Kidney (tissue), 14 donors: ENCODE data around the gene SEC14L2. TPM values are rescaled to one million over a fixed set of nuclear protein-coding genes. Genes with fewer than 3 reads are reported as not detected.
"Not testable (repeated sequence)": the region's sequence is repeated elsewhere in the genome, so short reads cannot be mapped to it uniquely, and the experiment has no call there.

Experiments
- DNase-seq, 5 donors: peaks; one replicate each; pipeline ENCODE4 v3.0.0-alpha.2; 2013 to 2020
- FAIRE-seq: peaks from 2 replicates; lab custom pipeline; 2012; peaks lifted over from hg19 to GRCh38; lab: Jason Lieb, UNC
- H3K27ac ChIP-seq, 2 donors: one replicate each; pipeline ENCODE4 v1.7.0; 2013; ENCODE audit warnings: low read depth in 2 of 2, low read length in 2 of 2, inconsistent platforms in 1 of 2
- H3K27me3 ChIP-seq: one replicate; pipeline ENCODE4 v1.7.1; 2013; ENCODE audit warnings: low read length, inconsistent platforms; ENCODE audit not compliant: control insufficient read depth, insufficient read depth
- H3K36me3 ChIP-seq, 3 donors: one replicate each; pipeline versions ENCODE4 v1.7.0 to v1.7.1; 2013; ENCODE audit warnings: low read length in 3 of 3, control low read depth in 1 of 3, inconsistent platforms in 1 of 3; ENCODE audit not compliant: insufficient read depth in 3 of 3, control insufficient read depth in 2 of 3
- H3K4me1 ChIP-seq, 3 donors: one replicate each; pipeline versions ENCODE4 v1.7.0 to v1.7.1; 2013; ENCODE audit warnings: low read length in 3 of 3, inconsistent platforms in 1 of 3, low read depth in 1 of 3; ENCODE audit not compliant: control insufficient read depth in 2 of 3, insufficient read depth in 2 of 3
- H3K4me3 ChIP-seq, 3 donors: one replicate each; pipeline versions ENCODE4 v1.7.0 to v1.8.1; 2013; ENCODE audit warnings: low read length in 3 of 3, control low read depth in 1 of 3, inconsistent platforms in 1 of 3
- H3K9ac ChIP-seq, 3 donors: one replicate each; pipeline versions ENCODE4 v1.7.0 to v1.7.1; 2013; ENCODE audit warnings: low read length in 3 of 3, control low read depth in 1 of 3, inconsistent platforms in 1 of 3
- H3K9me3 ChIP-seq, 3 donors: one replicate each; pipeline versions ENCODE4 v1.7.0 to v1.7.1; 2013; ENCODE audit warnings: low read length in 3 of 3, control low read depth in 1 of 3, inconsistent platforms in 1 of 3; ENCODE audit not compliant: control insufficient read depth in 2 of 3, insufficient read depth in 1 of 3
- CTCF ChIP-seq: IDR thresholded peaks from 3 replicates; pipeline ENCODE4 v1.5.1; 2012; ENCODE audit warnings: mild to moderate bottlenecking, moderate library complexity, borderline replicate concordance; ENCODE audit not compliant: insufficient read depth; ENCODE audit errors: extremely low read depth
- intact Hi-C: fragments of 100-400 bp; cut with DNase I; formaldehyde crosslinking; loops from one replicate; pipeline ENCODE4 v1.11.1; 2022
- polyA plus RNA-seq: library from polyadenylated mRNA; stranded (reverse); fragments of 350-450 nt; fragmentation: Illumina TruSeq; extraction: RNeasy Lipid Tissue Mini Kit (QIAGEN cat#74804); gene quantifications from one replicate; pipeline ENCODE4 v1.2.3, GENCODE V29; 2014; ENCODE audit warnings: low read depth, low replicate concordance; ENCODE audit not compliant: insufficient read depth
- total RNA-seq: library from RNA; stranded (reverse); fragmentation: NEBNext Ultra II Directional; extraction: Animal tissue kit (Norgen Biotek cat#: 25700); gene quantifications from one replicate; pipeline ENCODE4 v1.2.1, GENCODE V29; 2021
- donor health status: control.
- donor health status: control.
- donor health status: control.
- donor health status: control.
- donor health status: control.
- donor health status: DM: yes; HTN: yes; CAD: no.
- donor health status: Normal renal cell carcinoma (clear cell type).

SEC14L2 gene
- total and polyA plus RNA-seq, 2 donors from 2014 or later = 13.5 to 17.3 TPM

DNA sequence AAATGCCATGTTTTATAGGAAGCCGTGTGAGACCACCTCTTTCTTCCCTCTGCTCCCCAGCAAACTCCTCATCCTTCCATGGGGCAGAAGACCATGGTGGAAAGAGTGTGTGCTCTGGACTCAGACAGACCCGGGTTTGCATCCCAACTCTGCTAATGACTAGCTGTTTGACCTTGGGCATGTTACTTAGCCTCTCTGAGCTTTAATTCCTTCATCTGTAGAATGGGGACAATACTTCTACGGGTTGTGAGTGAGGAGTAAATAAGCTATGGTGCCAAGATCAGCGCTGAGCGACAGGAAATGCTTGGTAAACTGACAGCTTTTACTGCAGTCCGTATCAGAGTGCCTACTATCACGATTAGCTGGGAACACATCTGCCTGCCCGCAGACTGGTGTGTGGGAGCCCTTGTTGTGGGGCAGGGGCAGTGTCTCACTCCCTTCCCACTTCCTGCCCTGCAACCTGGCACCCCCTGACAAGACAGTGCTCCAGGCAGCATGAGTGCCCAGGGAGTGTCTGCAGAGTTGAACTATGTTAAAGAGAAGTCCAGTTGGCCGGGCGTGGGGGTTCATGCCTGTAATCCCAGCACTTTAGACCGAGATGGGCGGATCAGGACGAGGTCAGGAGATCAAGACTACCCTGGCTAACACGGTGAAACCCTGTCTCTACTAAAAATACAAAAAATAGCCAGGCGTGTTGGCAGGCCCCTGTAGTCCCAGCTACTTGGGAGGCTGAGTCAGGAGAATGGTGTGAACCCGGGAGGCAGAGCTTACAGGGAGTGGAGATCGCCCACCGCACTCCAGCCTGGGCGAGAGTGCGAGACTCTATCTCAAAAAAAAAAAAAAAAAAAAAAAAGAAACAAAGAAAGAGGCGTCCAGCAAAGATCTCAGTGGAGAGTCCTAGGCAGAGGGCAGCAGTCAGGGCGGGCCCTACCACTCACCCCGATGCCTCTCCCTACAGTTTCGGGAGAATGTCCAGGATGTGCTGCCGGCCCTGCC is 2.2 kb downstream of the SEC14L2 start:
- no peak for FAIRE-seq
- Histone ChIP-seq H3K27me3 (no peaks in the 10 kb centered on the region), H3K9ac (no peak overlapping the region), H3K9me3 (no peaks in the 10 kb centered on the region), H3K36me3 (no peaks in the 10 kb centered on the region), H3K27ac (no peak overlapping the region), H3K4me3 (no peak overlapping the region), H3K4me1 (peaks cover 0 to 14% (median 9%) of the 10 kb centered on the region in 3 donors)
- DNase-seq = no peak
- no peak for TF ChIP-seq CTCF
- intact Hi-C loops = no loop called here

GRCh38 chr22:30399718-30400117 is 2.9 kb downstream of the SEC14L2 start:
- Histone ChIP-seq H3K27me3 (no peaks in the 10 kb centered on the region), H3K9me3 (no peaks in the 10 kb centered on the region), H3K36me3 (no peaks in the 10 kb centered on the region), H3K27ac (no peak overlapping the region), H3K4me1 (peaks cover 0 to 14% (median 9%) of the 10 kb centered on the region in 3 donors), H3K4me3 (no peak overlapping the region), H3K9ac (no peak overlapping the region)
- no peak for TF ChIP-seq CTCF
- FAIRE-seq (no peak), DNase-seq (no peak)
- intact Hi-C loops = no loop called here

DNA sequence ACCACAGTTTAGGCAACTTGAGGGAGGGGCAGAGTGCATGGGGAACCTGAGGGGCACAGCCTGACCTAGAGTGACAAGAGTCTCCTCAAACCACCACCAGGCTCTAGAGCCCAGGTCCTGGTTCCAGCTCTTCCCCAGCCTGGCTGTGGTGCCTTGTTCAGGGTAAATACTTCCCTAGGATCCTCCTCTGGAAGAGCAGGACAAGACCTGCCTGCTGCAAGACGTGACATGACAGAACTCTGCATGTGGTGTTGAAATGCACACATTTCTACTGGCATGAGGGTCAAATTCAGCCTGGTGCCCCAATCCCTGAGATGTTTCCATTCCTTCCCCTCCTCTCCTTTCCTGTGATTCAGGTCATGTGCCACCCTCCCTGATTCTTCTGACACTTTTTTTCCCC is 3.3 kb downstream of the SEC14L2 start:
- Histone ChIP-seq H3K4me3 (no peak overlapping the region), H3K36me3 (no peaks in the 10 kb centered on the region), H3K4me1 (peaks cover 0 to 14% (median 9%) of the 10 kb centered on the region in 3 donors), H3K9me3 (no peaks in the 10 kb centered on the region), H3K27me3 (no peaks in the 10 kb centered on the region), H3K9ac (no peak overlapping the region), H3K27ac (no peak overlapping the region)
- no peak for FAIRE-seq
- intact Hi-C loops = no loop called here
- no peak for DNase-seq
- no peak for TF ChIP-seq CTCF

DNA sequence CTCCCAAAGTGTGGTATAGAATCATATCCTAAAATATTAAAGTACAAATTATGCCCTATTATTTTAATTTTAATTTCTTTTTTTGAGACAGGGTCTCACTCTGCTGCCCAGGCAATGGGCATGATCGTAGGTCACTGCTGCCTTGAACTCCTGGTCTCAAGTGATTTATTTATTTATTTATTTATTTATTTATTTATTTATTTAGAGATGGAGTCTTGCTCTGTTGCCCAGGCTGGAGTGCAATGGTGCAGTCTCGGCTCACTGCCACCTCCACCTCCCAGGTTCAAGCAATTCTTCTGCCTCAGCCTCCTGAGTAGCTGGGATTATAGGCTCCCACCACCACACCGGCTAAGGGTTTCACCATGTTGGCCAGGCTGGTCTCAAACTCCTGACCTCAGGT is 4.2 kb downstream of the SEC14L2 start:
- H3K36me3 ChIP-seq, H3K9ac ChIP-seq, H3K27ac ChIP-seq, DNase-seq, H3K9me3 ChIP-seq, H3K4me3 ChIP-seq, FAIRE-seq, H3K27me3 ChIP-seq, intact Hi-C loops: not testable (repeated sequence)
- peaks cover 0 to 14% (median 9%) of the 10 kb centered on the region in 3 donors for H3K4me1 ChIP-seq
